Stimulated activated CD4-positive, alpha-beta T cell treated with anti-CD3 and anti-CD28 coated beads, Interleukin-1b, Interleukin-23, amount 100 ng/mL, for 24 hours (primary cell): ENCODE data around the gene HECTD4.
A peak's percentile ranks its signal among the peaks of the same experiment; 100 is the strongest.
"Not testable (repeated sequence)": the region's sequence is repeated elsewhere in the genome, so short reads cannot be mapped to it uniquely, and the experiment has no call there.

Experiments
- DNase-seq, 4 experiments: peaks; one replicate each; pipeline ENCODE4 v3.0.0-alpha.2; 2020; ENCODE audit warnings: low read depth in 4 of 4, low spot score in 1 of 4

HECTD4 gene

DNA sequence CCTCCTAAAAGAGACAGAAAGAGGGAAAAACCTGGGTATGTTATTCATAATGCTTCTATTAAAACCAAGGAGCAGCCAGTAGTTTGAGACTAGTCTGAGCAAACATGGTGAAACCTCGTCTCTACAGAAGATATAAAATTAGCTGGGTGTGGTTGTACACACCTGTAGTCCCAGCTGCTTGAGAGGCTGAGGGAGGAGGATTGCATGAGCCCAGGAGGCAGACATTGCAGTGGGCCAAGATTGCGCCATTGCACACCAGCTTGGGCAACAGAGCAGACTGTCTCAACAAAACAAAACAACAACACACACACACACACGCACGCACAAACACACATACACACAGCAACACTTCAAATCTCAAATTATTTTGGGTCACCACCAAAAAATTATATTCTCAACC is 27.8 kb downstream of the HECTD4 start:
- no peak for DNase-seq

DNA sequence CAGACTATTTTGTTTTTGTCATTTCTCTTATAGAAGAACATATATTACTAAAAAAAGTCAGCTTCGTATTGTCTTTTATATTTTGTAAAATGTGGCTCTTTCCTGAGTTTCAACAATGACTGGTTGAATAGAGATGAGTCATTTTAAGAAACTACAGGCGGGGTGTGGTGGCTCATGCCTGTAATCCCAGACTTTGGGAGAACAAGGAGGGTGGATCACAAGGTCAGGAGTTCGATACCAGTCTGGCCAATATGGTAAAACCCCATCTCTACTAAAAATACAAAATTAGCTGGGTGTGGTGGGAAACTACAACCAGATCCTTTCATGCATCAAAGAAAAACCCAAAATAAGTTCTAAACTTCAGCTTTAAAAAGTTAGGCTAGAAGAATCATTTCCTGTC is 28.8 kb downstream of the HECTD4 start:
- no peak for DNase-seq

DNA sequence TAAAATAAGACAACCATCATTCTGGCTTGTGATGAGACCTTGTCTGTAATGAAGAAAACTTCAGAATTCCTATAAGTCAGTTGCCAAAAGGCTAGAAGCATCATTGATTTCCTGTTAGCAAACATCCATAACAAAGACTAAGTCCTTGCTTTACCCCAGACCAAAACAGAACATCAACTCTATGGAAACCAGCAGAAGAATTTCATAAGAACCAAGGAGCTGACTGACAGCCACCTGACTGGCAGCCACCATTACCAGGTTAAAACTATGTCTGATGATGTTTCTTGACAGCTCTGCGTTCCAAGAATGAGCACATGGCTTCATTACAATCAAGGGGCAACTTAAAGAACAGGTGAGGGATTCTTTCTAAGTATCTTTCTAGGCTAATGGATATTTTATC is 29.3 kb downstream of the HECTD4 start:
- no peak for DNase-seq

DNA sequence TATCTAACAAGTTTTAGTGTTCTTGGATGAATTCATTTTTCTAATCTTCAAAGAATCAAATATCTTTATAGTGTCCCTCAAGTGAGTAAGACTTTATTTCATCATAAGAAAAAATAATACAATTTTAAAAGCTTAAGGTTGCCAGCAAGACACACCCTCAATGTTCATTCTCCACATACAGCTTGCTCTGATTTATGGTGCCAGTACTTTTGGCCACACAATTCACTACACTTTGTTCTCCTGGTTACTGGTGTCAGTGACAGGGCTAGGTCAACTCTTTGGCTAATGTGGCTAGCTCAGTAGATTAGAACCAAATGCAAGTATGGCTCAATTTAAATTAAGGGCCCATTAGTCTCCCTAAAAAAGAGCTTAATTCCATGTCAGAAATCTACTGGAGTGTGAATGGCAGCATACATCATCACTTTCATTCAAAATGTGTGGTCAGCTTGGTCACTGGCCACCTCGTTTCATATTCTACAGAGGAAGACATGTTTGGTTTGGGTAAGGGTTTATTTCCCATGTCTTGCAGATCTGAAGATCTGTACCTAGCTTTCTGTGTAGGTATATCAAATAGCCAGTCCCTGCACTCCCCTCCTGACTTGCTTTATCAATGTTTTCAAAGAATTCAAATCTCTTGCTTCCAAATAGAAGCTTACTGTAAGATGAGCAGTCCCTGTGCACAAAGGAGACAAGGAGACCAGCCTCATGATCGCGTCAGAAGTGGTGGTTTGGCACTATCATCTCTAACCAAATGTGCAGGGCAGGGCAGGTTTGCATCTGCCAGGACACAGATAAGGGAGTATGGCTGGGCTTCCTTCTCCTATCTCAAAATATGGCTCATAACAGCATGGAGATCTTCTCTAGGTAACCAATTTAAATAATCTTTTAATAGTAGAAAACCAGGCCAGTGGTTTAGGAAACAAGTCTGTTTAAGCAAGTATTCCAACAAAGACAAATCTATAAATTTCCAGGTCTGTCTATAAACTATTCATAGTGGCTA is 31.3 kb downstream of the HECTD4 start:
- DNase-seq, result no peak

DNA sequence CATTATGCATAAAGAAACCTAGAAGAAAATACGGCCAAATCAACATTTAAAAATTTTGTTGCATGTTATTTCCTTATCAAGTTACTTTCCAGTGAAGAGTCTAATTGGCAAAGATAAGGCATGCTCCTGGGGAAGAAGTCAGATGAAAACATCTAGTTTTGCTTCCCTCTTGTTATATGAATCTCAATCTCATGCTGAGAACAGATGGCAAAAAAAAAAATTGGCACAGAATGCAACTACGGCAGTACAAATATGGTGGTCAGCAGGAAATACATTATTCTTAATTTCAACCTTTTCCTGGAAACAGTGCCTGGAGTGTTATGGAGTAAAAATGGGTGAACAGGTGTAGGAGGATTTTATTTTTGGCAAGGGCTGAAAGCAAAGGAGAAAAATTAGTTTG is 32.8 kb downstream of the HECTD4 start:
- no peak for DNase-seq

DNA sequence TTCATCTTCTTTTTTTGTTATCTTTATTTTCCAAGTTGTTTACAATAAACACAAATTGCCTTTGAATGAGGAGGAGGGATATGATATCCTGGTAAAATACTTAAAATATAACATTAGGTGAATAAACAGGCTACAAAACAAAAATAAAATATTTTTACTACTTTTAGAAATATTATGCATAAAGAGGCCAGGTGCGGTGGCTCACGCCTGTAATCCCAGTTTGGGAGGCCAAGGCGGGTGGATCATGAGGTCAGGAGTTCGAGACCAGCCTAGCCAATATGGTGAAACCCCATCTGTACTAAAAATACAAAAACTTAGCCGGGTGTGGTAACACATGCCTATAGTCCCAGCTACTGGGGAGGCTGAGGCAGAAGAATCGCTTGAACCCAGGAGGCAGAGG is 33.3 kb downstream of the HECTD4 start:
- DNase-seq, result not testable (repeated sequence)

DNA sequence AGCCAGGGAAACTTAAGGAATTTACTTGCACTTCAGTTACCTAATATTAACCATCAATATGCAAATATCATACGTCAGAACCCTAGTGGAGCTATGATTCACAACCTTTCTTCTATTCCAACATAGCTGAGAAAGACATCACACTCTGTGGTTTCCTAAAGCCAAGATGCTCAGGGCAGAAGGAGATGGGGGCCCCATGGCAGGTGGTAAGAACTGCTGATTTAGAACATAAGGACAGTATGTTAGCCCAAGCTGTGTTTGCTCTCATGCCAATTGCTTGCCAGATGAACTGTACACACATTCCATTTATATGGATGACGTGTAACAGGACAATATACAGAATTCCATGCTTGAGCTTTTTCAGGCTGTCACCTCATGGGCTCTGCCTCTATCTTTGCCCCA is 34.6 kb downstream of the HECTD4 start:
- DNase-seq, result peak in 1 of 4 experiments; percentile 7

DNA sequence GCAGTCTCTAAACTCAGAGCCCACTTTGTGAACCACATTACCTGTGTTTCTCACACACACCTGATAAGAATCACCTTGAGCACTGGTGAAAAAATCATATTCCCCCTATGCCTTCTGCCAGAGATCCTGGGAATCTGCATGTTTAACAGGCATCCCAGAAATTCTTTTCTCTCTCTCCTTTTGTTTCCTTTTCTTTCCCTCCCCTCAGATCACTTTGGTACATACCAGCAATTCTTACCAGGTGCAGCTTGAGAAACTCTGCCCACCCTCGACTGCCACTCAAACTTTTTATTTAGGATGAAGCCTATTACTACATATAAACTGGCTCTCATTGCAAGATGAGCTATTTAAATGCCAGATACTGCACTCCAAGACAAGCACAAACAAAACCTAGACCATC is 36.0 kb downstream of the HECTD4 start:
- DNase-seq, result no peak

DNA sequence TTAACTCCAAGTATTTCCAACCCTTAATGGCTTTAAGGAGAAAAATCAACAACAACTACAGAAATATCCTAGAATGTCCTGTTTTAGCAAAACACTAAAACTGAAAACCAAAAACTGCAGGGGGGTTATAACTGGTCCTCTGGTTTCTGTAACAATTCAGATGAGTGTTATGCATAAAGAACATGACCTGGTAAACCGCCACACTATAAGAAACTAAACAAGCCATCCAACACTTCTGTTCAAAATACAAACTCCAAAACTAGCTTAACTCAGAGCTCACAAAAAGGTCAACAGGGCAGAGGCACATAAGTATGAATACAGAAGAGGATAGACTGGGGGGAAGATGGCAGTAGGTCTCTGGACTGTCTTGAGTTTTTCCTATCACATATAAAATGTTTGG is 38.0 kb downstream of the HECTD4 start:
- DNase-seq, result no peak

DNA sequence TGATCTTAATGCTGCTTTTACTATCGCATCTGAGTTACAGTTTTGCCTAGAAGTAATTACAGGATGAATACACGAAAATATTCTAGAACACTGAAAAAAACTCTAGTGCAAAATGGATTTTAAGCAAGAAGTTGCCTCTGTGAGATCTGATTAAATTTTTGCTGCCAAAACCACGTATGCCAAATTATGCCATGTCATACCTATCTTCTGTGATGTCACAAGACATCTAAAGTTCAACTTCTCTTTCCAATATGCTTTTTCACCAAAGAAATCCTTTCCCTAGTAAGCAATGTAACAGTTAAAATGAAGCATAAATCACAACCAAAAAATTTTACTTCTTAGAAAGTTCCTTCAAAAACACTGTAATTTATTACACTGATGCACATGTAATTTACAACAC is 39.6 kb downstream of the HECTD4 start:
- DNase-seq, result no peak

DNA sequence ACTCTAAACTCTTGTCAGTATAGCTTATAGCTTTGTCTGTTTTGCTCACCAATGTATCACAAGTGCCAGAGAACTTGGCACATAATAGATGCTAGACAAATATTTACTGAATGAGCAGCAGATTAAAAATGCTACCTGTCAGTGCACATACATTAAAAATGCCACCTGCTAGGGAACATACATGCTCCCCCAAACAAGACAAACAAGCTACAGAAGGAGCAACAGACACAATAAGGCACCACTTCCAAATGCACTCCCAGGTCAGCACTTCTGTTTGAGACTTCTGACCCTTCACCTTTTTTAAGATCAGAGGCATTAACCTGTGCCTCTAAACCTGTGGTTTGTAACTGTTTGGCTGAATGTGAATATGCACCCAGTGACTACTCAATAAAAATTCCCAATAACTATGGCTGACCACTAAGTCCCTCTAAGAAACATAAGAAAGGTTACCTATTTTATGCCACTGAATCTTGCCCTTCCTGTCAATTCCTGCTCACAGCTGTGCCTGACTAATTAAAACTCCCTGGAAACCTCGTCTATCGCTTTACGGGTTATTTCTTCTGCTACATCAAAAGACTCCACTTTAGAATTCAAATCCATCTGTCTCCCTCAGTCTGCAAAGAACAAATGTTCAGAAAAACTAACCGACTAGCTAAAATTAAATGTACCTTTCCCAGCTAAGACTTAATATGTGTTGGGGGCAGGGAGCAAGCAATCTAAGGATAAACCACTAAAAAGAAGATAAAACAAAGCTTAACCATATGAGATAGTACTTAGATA is 41.0 kb downstream of the HECTD4 start:
- no peak for DNase-seq

DNA sequence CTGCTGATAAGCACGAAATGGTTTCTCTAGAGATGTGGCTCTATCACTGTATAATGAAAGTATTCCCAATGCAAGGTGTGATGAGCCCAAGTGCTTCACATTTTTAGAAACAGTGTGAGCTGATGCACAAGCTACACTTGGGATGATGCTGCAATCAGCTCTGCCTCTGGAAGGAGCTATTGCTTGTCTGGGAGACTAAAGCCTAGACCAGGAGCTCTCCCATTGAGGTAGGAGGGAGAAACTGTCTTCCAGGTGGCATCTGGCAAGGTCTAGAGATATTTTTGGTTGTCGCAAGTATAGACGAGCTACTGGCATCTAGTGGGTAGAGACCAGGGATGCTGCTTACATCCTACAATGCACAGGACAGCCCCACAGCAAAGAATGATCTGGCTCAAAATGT is 42.0 kb downstream of the HECTD4 start:
- DNase-seq, result no peak

DNA sequence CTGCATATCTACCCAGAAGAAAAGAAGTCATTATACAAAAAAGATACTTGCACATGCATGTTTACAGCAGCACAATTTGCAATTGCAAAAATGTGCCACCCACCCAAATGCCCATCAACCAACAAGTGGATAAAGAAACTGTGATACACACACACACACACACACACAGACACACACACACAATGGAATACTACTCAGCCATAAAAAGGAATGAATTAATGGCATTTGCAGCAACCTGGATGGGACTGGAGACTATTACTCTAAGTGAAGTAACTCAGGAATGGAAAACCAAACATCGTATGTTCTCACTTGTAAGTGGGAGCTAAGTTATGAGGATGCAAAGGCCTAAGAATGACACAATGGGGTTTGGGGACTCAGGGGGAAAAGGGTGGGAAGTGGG is 47.2 kb downstream of the HECTD4 start:
- not testable (repeated sequence) for DNase-seq

DNA sequence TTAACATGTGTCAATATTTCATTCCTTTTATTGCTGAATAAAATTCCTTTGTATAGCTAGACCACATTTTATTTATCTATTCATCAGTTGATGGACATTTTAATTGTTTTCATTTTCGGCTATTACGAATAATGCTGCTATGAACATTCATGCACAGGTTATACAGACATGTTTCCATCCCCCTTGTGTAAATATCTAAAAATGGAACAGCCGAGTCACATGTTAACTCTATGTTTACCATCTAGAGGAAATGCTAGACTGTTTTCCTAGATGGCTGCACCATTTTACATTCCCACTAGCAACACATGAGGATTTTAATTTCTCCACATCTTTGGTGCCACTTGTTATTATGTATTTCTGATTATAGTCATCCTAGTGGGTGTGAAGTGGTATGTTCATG is 49.2 kb downstream of the HECTD4 start:
- no peak for DNase-seq

DNA sequence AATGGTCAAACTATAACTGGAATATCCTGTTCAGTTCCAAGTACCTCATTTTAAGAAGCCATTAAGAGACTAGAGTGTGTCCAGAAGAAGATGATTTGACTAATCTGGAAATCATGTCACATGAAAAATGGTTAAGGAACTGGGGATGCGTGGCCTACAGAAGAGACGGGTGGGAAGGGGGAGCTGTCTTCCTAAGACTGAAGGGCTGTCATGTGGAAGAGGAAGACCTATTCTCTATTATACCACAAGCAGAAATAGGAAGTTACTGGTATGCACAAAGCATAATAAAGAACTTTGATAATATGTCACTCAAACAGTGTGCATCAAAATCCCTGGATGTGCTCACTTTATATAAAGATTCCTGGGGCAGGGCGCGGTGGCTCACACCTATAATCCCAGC is 50.3 kb downstream of the HECTD4 start:
- no peak for DNase-seq

DNA sequence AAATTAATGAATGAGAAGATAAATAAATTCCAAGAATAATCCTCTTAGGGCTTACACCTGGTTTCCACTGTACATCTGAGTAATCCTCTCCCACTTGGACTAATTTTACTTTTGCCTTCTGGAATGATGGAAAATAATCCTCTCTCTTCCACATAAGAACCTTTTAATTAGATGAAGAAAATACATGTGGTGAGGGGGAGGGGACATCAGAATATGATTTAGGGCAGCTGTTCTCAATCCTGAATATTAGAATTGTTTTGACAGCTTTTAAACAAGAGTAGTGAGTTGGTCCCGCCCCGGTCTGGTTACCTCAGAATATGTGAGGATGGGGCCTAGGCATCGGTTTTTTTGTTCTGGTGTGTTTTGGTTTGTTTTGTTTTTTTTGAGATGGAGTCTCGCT is 51.5 kb downstream of the HECTD4 start:
- DNase-seq, result no peak

DNA sequence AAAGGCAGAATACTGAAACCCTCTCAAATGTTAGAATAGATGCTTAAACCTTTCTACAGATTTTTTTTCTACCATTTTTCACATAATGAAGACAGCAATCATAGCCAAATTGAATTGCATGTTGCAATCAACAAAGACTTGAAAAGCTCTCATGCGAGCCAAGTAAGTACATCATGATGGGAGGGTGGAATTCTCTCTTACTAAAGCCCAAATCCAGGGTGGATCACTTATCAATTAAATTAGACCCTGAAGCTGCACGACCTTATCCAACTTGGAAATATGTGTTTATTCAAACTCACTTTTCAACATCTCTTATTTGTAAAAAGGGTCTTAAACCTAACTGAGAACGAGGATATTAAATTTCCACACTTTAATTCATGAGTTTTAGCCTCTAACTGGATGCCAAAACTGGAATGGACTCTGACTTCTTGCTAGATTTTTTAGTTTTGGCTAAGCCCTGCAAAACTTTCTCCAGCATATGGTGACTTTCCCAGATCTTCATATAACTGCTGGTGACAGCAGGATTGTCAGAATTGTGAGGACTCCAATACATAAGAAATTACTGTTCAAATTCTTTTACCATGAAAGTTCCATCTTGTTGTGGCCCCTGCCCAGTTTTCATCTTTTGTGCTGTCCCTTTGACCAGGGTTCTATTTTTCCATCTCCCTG is 53.6 kb downstream of the HECTD4 start:
- DNase-seq, result no peak

DNA sequence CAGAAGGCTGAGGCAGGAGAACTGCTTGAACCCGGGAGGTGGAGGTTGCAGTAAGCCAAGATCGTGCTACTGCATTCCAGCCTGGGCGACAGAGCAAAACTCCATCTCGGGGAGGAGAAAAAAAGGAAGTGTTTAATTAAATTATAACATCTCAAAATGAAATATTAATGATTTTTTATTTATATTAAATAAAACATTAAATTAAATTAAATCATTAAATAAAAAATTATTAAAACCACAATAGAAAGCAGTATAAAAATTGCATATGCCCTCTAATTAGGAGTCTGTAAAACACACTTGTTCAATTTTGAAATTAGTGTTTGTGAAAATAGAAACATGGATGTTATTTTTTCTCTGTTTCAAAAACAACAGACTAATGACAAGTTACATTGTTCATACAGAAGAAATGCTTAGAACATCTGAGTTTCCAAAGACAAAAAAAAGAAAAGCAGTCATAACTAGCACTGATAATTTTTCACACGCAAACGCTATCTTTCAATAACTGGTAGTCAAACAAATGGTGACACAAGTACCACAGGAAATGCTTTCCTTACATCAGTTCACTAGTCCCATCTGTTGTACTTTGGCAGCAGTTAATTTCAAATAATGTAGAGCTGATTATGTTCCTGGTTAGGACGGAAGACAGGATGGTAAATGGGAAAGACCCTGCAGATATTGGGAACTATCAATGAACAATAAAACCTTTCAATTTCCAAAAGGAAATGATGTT is 54.9 kb downstream of the HECTD4 start:
- DNase-seq, result no peak

DNA sequence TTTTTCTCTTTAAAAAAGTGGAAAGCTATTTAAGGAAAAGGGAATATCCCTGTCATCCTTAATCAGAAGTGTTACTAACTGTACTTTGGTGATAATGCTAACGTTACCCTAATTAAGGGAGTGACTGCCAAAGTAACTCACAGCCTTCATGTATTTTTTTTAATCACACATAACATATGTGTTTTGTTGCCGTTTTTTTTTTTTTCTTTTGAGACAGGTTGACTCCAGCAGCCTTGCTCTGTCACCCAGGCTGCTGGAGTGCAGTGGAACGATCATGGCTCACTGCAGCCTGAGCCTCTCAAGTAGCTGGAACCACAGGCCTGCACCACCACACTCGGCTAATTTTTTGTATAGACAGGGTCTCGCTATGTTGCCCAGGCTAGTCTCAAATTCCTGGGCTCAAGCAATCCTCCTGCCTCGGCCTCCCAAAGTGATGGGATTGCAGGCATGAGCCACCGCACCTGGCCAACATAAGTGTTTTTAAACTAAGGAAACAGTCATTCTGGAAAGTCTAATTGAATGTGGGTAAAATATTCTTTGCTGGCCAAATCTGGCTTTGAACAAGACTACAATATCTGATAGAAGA is 56.5 kb downstream of the HECTD4 start:
- DNase-seq, result no peak

DNA sequence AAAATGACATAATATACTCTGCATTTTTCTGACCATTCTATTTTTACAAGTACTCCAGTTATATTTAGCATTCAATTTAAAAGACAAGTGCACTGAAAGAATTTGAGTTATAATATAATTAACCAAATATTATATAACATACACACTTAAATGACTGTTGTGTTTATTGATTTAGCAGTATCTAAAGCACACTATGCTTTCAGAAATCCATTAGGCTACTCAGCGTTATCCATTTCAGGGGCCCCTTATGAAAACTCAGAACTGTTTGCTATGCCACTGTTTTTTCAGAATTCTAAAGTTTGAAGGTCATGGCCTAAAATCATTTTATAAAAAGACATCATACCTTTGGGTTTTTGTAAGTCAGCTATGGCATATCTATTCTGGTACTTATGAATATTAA is 57.1 kb downstream of the HECTD4 start:
- DNase-seq, result no peak
